NCI-H2081 (cell line): ENCODE results near the gene VPS51.
A peak's percentile ranks its signal among the peaks of the same experiment; 100 is the strongest.
"Not testable (repeated sequence)": the region's sequence is repeated elsewhere in the genome, so short reads cannot be mapped to it uniquely, and the experiment has no call there.

ENCODE experiments used
- DNase-seq, 2 experiments: peaks; one replicate each; lab custom pipeline; 2025; lab: John Stamatoyannopoulos, UW

The VPS51 gene

GRCh38 chr11:65107751-65108468 is 11.9 kb downstream of the VPS51 start:
- no peak for DNase-seq

GRCh38 chr11:65108469-65109123 is 12.6 kb downstream of the VPS51 start:
- no peak for DNase-seq

DNA sequence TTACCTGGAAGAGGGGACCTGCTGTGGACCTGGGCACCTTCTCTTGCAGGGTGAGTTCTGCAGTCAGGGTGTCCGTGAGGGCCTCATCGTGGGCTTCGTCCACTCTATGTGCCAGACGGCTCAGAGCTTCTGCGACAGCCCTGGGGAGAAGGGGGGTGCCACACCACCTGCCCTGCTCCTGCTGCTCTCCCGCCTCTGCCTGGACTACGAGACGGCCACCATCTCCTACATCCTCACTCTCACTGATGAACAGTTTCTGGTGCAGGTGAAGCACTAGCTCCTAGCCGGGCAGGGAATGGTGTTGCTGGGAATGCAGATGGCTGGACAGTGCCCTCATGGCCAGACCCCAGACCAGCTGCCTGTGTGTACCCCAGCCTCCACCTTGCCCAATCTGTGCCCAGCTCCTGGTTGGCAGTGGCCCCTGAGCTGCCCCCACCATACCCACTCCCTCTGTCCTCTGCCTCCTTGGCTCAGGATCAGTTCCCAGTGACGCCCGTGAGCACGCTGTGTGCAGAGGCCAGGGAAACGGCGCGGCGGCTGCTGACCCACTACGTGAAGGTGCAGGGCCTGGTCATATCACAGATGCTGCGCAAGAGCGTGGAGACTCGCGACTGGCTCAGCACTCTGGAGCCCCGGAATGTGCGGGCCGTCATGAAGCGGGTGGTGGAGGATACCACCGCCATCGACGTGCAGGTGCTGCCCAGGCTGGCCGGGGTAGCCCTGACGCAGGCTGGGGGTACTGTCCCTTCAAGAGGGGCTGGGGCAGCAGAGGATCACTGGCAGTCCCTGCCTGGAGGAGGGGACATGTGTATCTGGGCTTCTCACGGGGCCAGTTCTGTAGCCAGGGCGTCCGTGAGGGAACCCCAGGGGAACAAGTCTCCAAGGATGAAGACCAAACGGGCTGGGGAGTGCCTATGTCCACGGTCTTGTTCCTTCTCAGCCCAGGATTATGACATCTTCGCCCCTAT is 13.5 kb downstream of the VPS51 start:
- no peak for DNase-seq

- peak; percentile 68 to 78 for DNase-seq
Observed at GRCh38 chr11:65110354-65110861, 14.4 kb downstream of the VPS51 start.

DNA sequence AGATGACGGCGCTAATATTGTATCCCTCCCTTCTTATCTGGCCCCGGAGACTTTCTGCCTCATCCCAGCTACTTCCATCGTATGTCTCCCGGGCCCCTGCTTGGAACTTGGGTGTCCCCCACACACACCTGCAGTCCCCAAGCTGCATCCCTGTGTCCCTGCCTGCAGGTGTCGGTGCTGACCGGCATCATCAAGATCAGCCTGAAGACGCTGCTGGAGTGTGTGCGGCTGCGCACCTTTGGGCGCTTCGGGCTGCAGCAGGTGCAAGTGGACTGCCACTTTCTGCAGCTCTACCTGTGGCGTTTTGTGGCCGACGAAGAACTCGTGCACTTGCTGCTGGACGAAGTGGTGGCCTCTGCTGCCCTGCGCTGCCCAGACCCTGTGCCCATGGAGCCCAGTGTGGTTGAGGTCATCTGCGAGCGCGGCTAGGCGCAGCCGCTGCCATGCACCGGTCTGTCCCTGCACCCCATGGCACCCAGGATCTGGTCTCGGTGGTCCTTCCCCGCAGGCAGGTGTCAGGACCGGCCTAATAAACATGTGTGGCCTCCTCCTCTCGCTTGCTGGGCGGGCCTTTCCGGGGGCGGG is 15.2 kb downstream of the VPS51 start:
- DNase-seq, result no peak

DNA sequence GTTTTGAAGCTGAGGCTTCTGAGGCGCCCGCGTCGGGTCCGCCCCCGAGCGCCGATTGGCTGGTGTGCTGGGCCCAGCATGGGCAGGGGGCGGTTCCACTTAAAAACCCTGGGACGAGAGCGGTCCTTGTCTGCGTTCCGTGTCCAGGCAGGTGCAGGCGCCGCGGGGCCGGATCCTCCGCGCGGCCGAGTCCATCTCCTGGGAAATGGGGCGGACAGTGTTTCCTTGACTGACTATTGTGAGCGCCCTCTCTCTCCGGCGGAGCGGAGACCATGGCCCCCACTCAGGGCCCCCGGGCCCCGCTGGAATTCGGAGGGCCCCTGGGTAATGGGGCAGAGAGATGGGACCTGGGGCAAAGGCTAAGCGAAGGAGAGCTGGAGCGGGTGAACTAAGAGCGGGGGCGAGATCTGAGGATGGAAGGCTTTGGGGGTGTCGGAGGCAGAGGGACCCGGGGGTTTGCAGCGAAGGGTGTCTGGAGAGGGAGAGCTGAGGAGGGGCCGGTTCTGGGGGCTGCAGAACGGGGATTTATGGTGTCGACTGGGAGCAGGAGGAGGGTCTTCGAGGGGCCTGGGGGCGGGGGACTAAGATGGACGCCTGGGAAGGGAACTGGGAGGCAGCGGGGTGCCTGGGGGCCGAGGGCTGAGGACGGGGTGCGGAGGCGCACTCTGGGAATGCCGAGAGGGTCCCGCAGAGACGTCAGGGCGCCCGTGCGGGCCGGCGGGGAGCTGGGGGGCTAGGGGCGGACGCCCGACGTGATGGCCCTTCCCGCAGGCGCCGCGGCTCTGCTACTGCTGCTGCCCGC is 15.9 kb downstream of the VPS51 start, which contains the start of gene TM7SF2:
Gene TM7SF2, plus strand, starts transcription at position 129 of the 802 bp plus-strand sequence. Its CDS starts 144 bp downstream, at position 273.
- DNase-seq, result peak; percentile 95 to 96

GRCh38 chr11:65112546-65113360 is 16.7 kb downstream of the VPS51 start:
- peak; percentile 50 to 55 for DNase-seq

DNA sequence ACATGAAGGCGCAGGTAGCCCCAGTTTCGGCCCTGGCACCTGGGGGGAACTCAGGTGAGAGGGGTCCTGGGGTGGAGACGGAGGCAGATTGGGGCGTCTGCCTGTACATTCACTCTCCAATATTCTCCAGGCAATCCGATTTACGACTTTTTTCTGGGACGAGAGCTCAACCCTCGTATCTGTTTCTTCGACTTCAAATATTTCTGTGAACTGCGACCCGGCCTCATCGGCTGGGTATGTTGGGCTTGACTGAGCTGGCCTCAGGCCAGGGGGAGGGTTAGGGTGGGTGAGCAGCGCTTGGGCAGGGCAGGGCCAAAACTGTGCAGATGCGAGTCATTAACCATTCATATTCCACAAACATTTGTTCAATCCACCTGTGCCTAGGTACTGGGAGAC is 17.3 kb downstream of the VPS51 start:
- no peak for DNase-seq

DNA sequence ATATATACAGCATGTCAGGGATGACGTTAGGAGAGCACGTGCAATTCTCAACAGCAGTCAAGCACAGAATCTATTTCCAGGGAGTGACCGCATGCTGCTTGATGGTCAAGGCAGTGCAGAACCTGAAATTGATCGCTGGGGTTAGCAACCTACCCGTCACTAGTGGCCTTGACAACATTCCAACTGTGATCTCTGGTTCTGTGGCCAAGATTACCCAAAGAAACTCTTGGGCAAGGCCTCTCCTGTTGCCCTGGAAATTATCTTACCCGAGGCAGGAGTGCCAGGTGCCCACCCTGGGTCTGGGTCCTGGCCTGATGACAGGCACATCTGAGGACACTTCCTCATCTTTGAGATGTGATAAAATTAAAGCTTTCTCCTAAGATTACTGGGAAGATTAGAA is 17.8 kb downstream of the VPS51 start:
- no peak for DNase-seq

DNA sequence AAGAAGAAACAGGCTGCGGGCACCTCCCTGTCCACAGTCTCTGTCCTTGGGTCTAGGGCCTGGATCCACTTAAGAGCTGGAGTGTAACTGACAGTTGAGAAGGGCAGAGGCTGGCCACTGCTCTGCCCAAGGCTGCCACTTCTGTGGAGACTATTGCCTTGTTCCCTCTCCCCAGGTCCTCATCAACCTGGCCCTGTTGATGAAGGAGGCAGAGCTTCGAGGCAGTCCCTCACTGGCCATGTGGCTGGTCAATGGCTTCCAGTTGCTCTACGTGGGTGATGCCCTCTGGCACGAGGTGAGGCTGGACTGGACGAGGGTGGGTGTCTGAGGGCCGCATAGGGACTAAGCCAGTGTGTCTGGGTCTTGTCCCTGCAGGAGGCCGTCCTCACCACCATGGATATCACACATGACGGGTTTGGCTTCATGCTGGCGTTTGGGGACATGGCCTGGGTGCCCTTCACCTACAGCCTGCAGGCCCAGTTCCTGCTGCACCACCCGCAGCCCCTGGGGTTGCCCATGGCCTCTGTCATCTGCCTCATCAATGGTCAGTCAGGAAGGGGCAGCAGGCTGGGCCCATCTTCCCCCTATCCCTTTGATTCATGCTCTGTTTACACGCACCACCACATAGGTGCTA is 18.6 kb downstream of the VPS51 start:
- DNase-seq, result no peak

GRCh38 chr11:65115361-65116082 is 19.5 kb downstream of the VPS51 start:
- no peak for DNase-seq

DNA sequence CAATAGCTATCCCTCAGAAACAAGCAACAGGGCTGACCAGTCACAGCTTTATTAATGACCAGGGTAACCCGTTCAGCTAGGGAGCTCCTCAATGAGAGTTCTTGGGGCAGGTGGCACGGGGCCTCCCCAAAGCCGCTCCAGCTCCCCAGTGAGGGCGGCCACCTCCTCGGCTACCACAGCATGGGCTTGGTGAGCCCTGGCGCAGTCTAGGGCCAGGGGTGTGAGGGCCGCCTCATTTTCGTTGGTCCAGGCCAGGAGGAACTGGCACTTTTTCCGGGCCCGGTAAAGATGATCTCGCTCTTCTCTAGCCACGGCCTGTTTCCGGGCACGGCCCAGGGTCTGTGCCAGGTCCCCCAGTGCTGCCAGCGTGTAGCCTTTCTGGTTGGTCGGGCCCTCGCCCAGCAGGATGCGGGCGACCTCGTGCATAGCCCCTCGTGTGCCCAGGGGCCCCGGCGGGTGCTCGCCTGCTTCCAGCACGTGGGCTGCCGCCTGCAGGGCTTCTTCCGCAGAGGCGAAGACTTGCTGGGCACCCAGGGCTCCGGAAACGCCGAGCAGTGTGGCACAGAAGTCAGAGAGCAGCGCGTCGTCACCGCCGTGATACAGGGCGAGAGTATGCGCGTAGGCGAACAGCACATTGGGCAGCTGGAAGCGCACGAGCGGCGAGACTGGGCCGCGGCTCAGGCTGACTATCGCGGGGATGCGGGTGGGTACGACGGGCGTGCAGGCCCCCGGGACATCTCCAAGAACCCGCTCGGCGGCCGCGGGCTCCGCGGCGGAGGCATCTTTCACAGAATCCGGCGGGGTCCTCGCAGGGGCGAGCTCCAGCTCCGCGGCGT is 20.6 kb downstream of the VPS51 start:
- peak; percentile 51 to 69 for DNase-seq

GRCh38 chr11:65117206-65118096 is 21.4 kb downstream of the VPS51 start, which contains the start of gene ZNHIT2:
Gene ZNHIT2 (minus strand): TSS chr11:65117701. CDS start chr11:65117653, 48 bp downstream.
- DNase-seq, result peak; percentile 99

- no peak for DNase-seq
Observed at GRCh38 chr11:65118097-65118837, 22.3 kb downstream of the VPS51 start.

DNA sequence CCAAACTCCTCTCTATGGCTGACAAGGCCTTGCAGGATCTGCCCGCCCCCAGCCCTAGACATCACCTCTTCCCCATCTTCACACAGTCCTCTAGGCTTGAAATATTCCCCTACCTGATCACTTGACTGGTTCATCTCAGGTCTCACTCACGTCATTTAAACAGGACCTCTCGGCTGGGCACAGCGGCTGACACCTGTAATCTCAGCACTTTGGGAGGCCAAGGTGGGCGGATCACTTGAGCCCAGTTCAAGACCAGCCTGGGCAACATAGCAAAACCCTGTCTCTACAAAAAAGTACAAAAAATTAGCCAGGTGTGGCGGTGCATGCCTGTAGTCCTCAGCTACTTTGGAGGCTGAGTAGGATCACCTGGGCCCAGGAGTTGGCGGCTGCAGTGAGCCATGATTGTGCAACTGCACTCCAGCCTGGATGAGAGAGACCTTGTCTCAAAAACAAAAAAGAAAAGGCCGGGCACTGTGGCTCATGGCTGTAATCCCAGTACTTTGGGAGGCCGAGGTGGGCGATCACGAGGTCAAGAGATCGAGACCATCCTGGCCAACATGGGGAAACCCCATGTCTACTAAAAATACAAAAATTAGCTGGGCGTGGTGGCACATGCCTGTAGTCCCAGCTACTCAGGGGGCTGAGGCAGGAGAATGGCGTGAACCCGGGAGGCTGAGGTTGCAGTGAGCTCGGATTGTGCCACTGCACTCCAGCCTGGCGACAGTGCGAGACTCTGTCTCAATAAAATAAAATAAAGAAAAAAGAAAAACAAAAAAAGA is 23.1 kb downstream of the VPS51 start:
- not testable (repeated sequence) for DNase-seq
